ENCODE results near the gene C1GALT1C1L. TPM values are rescaled to one million over a fixed set of nuclear protein-coding genes. Genes with fewer than 3 reads are reported as not detected.
"Not testable (repeated sequence)": the region's sequence is repeated elsewhere in the genome, so short reads cannot be mapped to it uniquely, and the experiment has no call there.

Gene C1GALT1C1L
- total and polyA plus RNA-seq, 2 donors (not counting 1 experiment from before 2014, with no cell fraction given): not detected

DNA sequence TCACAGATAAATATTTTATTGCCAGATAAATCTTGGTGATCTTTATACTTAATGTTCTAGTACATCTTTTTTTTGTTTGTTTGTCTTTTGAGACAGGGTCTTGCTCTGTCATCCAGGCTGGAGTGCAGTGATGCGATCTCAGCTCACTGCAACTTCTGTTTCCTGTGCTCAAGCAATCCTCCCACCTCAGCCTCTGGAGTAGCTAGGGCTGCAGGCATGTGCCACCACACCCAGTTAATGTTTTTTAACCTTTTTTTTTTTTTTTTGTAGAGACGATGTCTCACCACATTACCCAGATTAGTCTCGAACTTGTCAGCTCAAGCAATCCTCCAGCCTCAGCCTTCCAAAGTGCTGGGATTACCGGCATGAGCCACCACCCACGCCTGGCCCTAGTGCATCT lies 9.1 kb upstream of the C1GALT1C1L start:
- ChIA-PET CTCF (no interaction called here), POLR2A (no interaction called here)
- H3K4me2 ChIP-seq (replicated peaks; ENCODE audit: low read depth, low read length, poor library complexity, severe bottlenecking): no peak overlapping the region
- H3K27ac ChIP-seq (ENCODE audit: low read length in 2 of 2): no peak overlapping the region
- peaks cover 24% of the 10 kb centered on the region for H3K27me3 Mint-ChIP-seq
- DNase-seq (no peak), ATAC-seq (ENCODE audit: low read depth) (no peak)
- no peaks in the 10 kb centered on the region for H3K9me3 ChIP-seq (ENCODE audit: control extremely low read depth in 1 of 3, control insufficient read depth in 2 of 3, insufficient read depth in 1 of 3, low read length in 2 of 3)
- H2AFZ ChIP-seq (ENCODE audit: insufficient read depth, low read depth, low read length, poor library complexity, severe bottlenecking): no peak overlapping the region
- no peaks in the 10 kb centered on the region for H3K4me1 ChIP-seq (ENCODE audit: control insufficient read depth in 2 of 2, insufficient read depth in 2 of 2, low read length in 2 of 2)
- peaks cover 2% of the 10 kb centered on the region for H3K4me1 Mint-ChIP-seq
- H3K36me3 ChIP-seq (replicated peaks in 1 of 2; ENCODE audit: control extremely low read depth in 1 of 2, control insufficient read depth in 1 of 2, extremely low read depth in 1 of 2, insufficient read depth in 2 of 2, low read length in 1 of 2): no peaks in the 10 kb centered on the region
- intact Hi-C loops (cut with micrococcal nuclease): no loop called here
- TF ChIP-seq, protein P1, sequence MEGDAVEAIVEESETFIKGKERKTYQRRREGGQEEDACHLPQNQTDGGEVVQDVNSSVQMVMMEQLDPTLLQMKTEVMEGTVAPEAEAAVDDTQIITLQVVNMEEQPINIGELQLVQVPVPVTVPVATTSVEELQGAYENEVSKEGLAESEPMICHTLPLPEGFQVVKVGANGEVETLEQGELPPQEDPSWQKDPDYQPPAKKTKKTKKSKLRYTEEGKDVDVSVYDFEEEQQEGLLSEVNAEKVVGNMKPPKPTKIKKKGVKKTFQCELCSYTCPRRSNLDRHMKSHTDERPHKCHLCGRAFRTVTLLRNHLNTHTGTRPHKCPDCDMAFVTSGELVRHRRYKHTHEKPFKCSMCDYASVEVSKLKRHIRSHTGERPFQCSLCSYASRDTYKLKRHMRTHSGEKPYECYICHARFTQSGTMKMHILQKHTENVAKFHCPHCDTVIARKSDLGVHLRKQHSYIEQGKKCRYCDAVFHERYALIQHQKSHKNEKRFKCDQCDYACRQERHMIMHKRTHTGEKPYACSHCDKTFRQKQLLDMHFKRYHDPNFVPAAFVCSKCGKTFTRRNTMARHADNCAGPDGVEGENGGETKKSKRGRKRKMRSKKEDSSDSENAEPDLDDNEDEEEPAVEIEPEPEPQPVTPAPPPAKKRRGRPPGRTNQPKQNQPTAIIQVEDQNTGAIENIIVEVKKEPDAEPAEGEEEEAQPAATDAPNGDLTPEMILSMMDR (IDR thresholded peaks at IDR 0.05): no peak
- no peak overlapping the region for H3K9ac ChIP-seq (ENCODE audit: low read length)
- H3K4me3 ChIP-seq (ENCODE audit: control extremely low read depth in 1 of 5, extremely low read depth in 1 of 5, insufficient read depth in 1 of 5, low read depth in 2 of 5, low read length in 4 of 5): no peak overlapping the region
- H3K79me2 ChIP-seq (ENCODE audit: control insufficient read depth, insufficient read depth, low read length): no peaks in the 10 kb centered on the region
- H3K4me3 Mint-ChIP-seq: no peak overlapping the region
- no peak overlapping the region for H3K27ac Mint-ChIP-seq
- H4K20me1 ChIP-seq (ENCODE audit: control insufficient read depth, insufficient read depth, low read length, poor library complexity, severe bottlenecking): no peaks in the 10 kb centered on the region
- peaks cover 0 to 4% (median 0%) of the 10 kb centered on the region in 4 experiments for H3K27me3 ChIP-seq (replicated peaks in 1 of 4; ENCODE audit: control extremely low read depth in 1 of 4, control insufficient read depth in 3 of 4, insufficient read depth in 4 of 4, low read length in 3 of 4)
- H3K9me3 Mint-ChIP-seq (ENCODE audit: insufficient read depth): no peaks in the 10 kb centered on the region
- WGBS (ENCODE audit: insufficient coverage): 92% methylated on average over 4 of the region's 5 CpGs

DNA sequence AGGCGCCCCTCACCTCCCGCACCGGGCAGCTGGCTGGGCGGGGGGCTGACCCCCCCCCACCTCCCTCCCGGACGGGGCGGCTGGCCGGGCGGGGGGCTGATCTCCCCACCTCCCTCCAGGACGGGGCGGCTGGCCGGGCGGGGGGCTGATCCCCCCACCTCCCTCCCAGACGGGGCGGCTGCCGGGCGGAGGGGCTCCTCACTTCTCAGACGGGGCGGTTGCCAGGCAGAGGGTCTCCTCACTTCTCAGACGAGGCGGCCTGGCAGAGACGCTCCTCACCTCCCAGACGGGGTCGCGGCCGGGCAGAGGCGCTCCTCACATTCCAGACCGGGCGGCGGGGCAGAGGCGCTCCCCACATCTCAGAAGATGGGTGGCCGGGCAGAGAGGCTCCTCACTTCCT lies 1.6 kb upstream of the C1GALT1C1L start:
- CTCF ChIA-PET; POLR2A ChIA-PET; ATAC-seq (ENCODE audit: low read depth); H4K20me1 ChIP-seq (ENCODE audit: control insufficient read depth, insufficient read depth, low read length, poor library complexity, severe bottlenecking); H3K9me3 Mint-ChIP-seq (ENCODE audit: insufficient read depth); intact Hi-C loops (cut with micrococcal nuclease); H3K9me3 ChIP-seq (ENCODE audit: control extremely low read depth in 1 of 3, control insufficient read depth in 2 of 3, insufficient read depth in 1 of 3, low read length in 2 of 3); H3K4me3 Mint-ChIP-seq; H3K36me3 ChIP-seq (replicated peaks in 1 of 2; ENCODE audit: control extremely low read depth in 1 of 2, control insufficient read depth in 1 of 2, extremely low read depth in 1 of 2, insufficient read depth in 2 of 2, low read length in 1 of 2); H3K4me1 Mint-ChIP-seq; H3K27ac Mint-ChIP-seq; H3K4me3 ChIP-seq (ENCODE audit: control extremely low read depth in 1 of 5, extremely low read depth in 1 of 5, insufficient read depth in 1 of 5, low read depth in 2 of 5, low read length in 4 of 5); H3K9ac ChIP-seq (ENCODE audit: low read length); H3K27ac ChIP-seq (ENCODE audit: low read length in 2 of 2); H3K4me2 ChIP-seq (replicated peaks; ENCODE audit: low read depth, low read length, poor library complexity, severe bottlenecking); H2AFZ ChIP-seq (ENCODE audit: insufficient read depth, low read depth, low read length, poor library complexity, severe bottlenecking); DNase-seq; H3K79me2 ChIP-seq (ENCODE audit: control insufficient read depth, insufficient read depth, low read length); H3K4me1 ChIP-seq (ENCODE audit: control insufficient read depth in 2 of 2, insufficient read depth in 2 of 2, low read length in 2 of 2): not testable (repeated sequence)
- H3K27me3 Mint-ChIP-seq: peaks cover 28% of the 10 kb centered on the region
- 98% methylated on average over 15 of the region's 32 CpGs for WGBS (ENCODE audit: insufficient coverage)
- peaks cover 0 to 12% (median 7%) of the 10 kb centered on the region in 4 experiments for H3K27me3 ChIP-seq (replicated peaks in 1 of 4; ENCODE audit: control extremely low read depth in 1 of 4, control insufficient read depth in 3 of 4, insufficient read depth in 4 of 4, low read length in 3 of 4)
